Measurements from ENCODE around the gene PCDHGA7.

The PCDHGA7 gene

GRCh38 chr5:141354900-141355469 is 27.6 kb upstream of the PCDHGA7 start, which contains the start of gene PCDHGA4:
PCDHGA4 (plus strand) TSS chr5:141355021; CDS start chr5:141355108, 87 bp downstream.
- no peak within 1 kb of the TSS for H3K9ac ChIP-seq (ENCODE audit: low read length)
- no peaks in the 10 kb centered on the region for H3K4me1 ChIP-seq (ENCODE audit: control insufficient read depth, insufficient read depth, low read length)
- H3K9me3 ChIP-seq (ENCODE audit: control insufficient read depth, low read length): peaks cover 16% of the 10 kb centered on the region
- no peak within 1 kb of the TSS for H3K4me3 ChIP-seq (ENCODE audit: low read length)
- H3K27me3 ChIP-seq (ENCODE audit: control insufficient read depth, insufficient read depth, low read length): peaks cover 5% of the 10 kb centered on the region
- H3K36me3 ChIP-seq (ENCODE audit: control insufficient read depth, insufficient read depth, low read length): no peaks in the 10 kb centered on the region

DNA sequence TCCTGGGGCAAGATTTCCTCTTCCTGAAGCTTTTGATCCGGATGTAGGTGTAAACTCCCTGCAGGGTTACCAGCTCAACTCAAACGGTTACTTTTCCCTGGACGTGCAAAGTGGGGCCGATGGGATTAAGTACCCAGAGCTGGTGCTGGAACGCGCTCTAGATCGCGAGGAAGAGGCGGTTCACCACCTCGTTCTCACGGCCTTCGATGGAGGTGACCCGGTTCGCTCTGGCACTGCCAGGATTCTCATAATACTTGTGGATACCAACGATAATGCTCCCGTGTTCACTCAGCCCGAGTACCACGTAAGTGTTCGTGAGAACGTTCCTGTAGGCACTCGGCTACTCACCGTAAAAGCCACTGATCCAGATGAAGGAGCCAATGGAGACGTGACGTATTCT is 26.9 kb upstream of the PCDHGA7 start:
- Histone ChIP-seq H3K4me1 (ENCODE audit: control insufficient read depth, insufficient read depth, low read length) (no peaks in the 10 kb centered on the region), H3K27me3 (ENCODE audit: control insufficient read depth, insufficient read depth, low read length) (peaks cover 7% of the 10 kb centered on the region), H3K36me3 (ENCODE audit: control insufficient read depth, insufficient read depth, low read length) (no peaks in the 10 kb centered on the region), H3K9ac (ENCODE audit: low read length) (no peak overlapping the region), H3K4me3 (ENCODE audit: low read length) (no peak overlapping the region), H3K9me3 (ENCODE audit: control insufficient read depth, low read length) (peaks cover 16% of the 10 kb centered on the region)

GRCh38 chr5:141356133-141356532 is 26.4 kb upstream of the PCDHGA7 start:
- Histone ChIP-seq H3K9ac (ENCODE audit: low read length) (no peak overlapping the region), H3K27me3 (ENCODE audit: control insufficient read depth, insufficient read depth, low read length) (peaks cover 4% of the 10 kb centered on the region), H3K4me3 (ENCODE audit: low read length) (no peak overlapping the region), H3K36me3 (ENCODE audit: control insufficient read depth, insufficient read depth, low read length) (no peaks in the 10 kb centered on the region), H3K4me1 (ENCODE audit: control insufficient read depth, insufficient read depth, low read length) (no peaks in the 10 kb centered on the region), H3K9me3 (ENCODE audit: control insufficient read depth, low read length) (peaks cover 18% of the 10 kb centered on the region)

DNA sequence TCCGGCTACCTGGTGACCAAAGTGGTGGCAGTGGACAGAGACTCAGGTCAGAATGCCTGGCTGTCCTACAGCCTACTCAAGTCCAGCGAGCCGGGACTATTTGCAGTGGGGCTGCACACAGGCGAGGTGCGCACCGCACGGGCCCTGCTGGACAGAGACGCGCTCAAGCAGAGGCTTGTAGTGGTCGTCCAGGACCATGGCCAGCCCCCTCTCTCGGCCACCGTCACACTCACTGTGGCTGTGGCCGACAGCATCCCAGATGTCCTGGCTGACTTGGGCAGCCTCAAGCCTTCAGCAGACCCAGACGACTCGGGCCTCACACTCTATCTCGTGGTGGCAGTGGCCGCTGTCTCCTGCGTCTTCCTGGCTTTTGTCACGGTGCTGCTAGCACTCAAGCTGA is 25.6 kb upstream of the PCDHGA7 start:
- H3K9me3 ChIP-seq (ENCODE audit: control insufficient read depth, low read length): peaks cover 18% of the 10 kb centered on the region
- H3K4me1 ChIP-seq (ENCODE audit: control insufficient read depth, insufficient read depth, low read length): no peaks in the 10 kb centered on the region
- no peak overlapping the region for H3K4me3 ChIP-seq (ENCODE audit: low read length)
- no peak overlapping the region for H3K9ac ChIP-seq (ENCODE audit: low read length)
- H3K36me3 ChIP-seq (ENCODE audit: control insufficient read depth, insufficient read depth, low read length): no peaks in the 10 kb centered on the region
- peaks cover 8% of the 10 kb centered on the region for H3K27me3 ChIP-seq (ENCODE audit: control insufficient read depth, insufficient read depth, low read length)

GRCh38 chr5:141359790-141360426 is 22.6 kb upstream of the PCDHGA7 start, which contains the start of gene PCDHGB2:
PCDHGB2 (plus strand) TSS chr5:141359994; CDS start chr5:141360136, 142 bp downstream.
- Histone ChIP-seq H3K9ac (ENCODE audit: low read length) (no peak within 1 kb of the TSS), H3K9me3 (ENCODE audit: control insufficient read depth, low read length) (peaks cover 17% of the 10 kb centered on the region), H3K36me3 (ENCODE audit: control insufficient read depth, insufficient read depth, low read length) (no peaks in the 10 kb centered on the region), H3K4me1 (ENCODE audit: control insufficient read depth, insufficient read depth, low read length) (no peaks in the 10 kb centered on the region), H3K27me3 (ENCODE audit: control insufficient read depth, insufficient read depth, low read length) (peaks cover 21% of the 10 kb centered on the region), H3K4me3 (ENCODE audit: low read length) (no peak within 1 kb of the TSS)

- H3K9ac ChIP-seq (ENCODE audit: low read length): no peak overlapping the region
- H3K27me3 ChIP-seq (ENCODE audit: control insufficient read depth, insufficient read depth, low read length): peaks cover 27% of the 10 kb centered on the region
- H3K36me3 ChIP-seq (ENCODE audit: control insufficient read depth, insufficient read depth, low read length): no peaks in the 10 kb centered on the region
- H3K9me3 ChIP-seq (ENCODE audit: control insufficient read depth, low read length): peaks cover 25% of the 10 kb centered on the region
- H3K4me3 ChIP-seq (ENCODE audit: low read length): no peak overlapping the region
- H3K4me1 ChIP-seq (ENCODE audit: control insufficient read depth, insufficient read depth, low read length): no peaks in the 10 kb centered on the region
These were observed 21.9 kb upstream of the PCDHGA7 start for GRCh38 chr5:141360685-141361084.

GRCh38 chr5:141362719-141363118 is 19.8 kb upstream of the PCDHGA7 start:
- Histone ChIP-seq H3K36me3 (ENCODE audit: control insufficient read depth, insufficient read depth, low read length) (no peaks in the 10 kb centered on the region), H3K27me3 (ENCODE audit: control insufficient read depth, insufficient read depth, low read length) (peaks cover 36% of the 10 kb centered on the region), H3K4me3 (ENCODE audit: low read length) (no peak overlapping the region), H3K9me3 (ENCODE audit: control insufficient read depth, low read length) (peaks cover 27% of the 10 kb centered on the region), H3K4me1 (ENCODE audit: control insufficient read depth, insufficient read depth, low read length) (no peaks in the 10 kb centered on the region), H3K9ac (ENCODE audit: low read length) (no peak overlapping the region)

DNA sequence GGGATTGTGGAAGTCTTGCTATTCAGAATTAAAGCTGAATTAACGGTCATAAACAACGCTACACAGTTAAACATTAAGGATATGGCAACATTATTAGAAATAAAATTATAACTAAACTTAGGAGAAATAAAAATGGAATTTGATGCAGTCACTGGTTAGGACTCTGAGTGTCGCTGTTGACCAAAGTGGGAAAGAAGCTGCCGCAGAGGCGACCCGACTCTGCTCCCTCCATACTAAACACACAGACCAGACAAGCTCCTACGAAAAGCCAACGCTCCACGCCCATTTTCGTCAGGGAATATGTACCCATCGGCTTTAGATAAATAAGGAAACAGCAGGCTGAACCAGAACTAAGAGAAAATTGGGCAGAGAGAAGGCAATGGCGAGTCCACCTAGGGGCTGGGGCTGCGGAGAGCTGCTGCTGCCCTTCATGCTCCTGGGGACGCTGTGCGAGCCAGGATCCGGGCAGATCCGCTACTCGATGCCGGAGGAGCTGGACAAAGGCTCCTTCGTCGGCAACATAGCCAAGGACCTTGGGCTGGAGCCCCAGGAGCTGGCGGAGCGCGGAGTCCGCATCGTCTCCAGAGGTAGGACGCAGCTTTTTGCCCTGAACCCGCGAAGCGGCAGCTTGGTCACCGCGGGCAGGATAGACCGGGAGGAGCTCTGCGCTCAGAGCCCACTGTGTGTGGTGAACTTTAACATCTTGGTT is 18.4 kb upstream of the PCDHGA7 start, which contains the start of gene PCDHGA5:
Gene PCDHGA5, plus strand, starts transcription at position 211 of the 709 bp plus-strand sequence. Its CDS starts 169 bp downstream, at position 380.
- Histone ChIP-seq H3K9ac (ENCODE audit: low read length) (no peak within 1 kb of the TSS), H3K4me1 (ENCODE audit: control insufficient read depth, insufficient read depth, low read length) (no peaks in the 10 kb centered on the region), H3K36me3 (ENCODE audit: control insufficient read depth, insufficient read depth, low read length) (no peaks in the 10 kb centered on the region), H3K4me3 (ENCODE audit: low read length) (no peak within 1 kb of the TSS), H3K9me3 (ENCODE audit: control insufficient read depth, low read length) (peaks cover 27% of the 10 kb centered on the region), H3K27me3 (ENCODE audit: control insufficient read depth, insufficient read depth, low read length) (peaks cover 36% of the 10 kb centered on the region)

DNA sequence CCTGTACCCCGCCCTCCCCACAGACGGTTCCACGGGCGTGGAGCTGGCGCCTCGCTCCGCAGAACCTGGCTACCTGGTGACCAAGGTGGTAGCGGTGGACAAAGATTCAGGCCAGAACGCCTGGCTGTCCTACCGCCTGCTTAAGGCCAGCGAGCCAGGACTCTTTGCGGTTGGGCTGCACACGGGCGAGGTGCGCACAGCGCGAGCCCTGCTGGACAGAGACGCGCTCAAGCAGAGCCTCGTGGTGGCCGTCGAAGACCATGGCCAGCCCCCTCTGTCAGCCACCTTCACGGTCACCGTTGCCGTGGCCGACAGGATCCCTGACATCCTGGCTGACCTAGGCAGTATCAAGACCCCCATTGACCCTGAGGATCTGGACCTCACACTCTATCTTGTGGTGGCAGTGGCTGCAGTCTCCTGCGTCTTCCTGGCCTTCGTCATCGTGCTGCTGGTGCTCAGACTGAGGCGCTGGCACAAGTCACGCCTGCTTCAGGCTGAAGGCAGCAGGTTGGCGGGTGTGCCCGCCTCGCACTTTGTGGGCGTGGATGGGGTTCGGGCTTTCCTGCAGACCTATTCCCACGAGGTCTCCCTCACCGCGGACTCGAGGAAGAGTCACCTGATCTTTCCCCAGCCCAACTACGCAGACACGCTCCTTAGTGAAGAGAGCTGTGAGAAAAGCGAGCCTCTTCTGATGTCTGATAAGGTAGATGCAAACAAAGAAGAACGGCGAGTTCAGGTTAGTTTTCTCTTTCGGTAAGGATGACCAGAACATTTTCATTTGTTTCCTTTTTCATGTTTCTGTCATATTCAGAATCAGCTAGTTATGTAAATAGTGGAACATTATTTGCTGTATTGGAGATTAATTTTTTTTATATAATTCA is 16.3 kb upstream of the PCDHGA7 start:
- no peaks in the 10 kb centered on the region for H3K4me1 ChIP-seq (ENCODE audit: control insufficient read depth, insufficient read depth, low read length)
- H3K27me3 ChIP-seq (ENCODE audit: control insufficient read depth, insufficient read depth, low read length): peaks cover 44% of the 10 kb centered on the region
- H3K4me3 ChIP-seq (ENCODE audit: low read length): no peak overlapping the region
- peaks cover 26% of the 10 kb centered on the region for H3K9me3 ChIP-seq (ENCODE audit: control insufficient read depth, low read length)
- no peak overlapping the region for H3K9ac ChIP-seq (ENCODE audit: low read length)
- H3K36me3 ChIP-seq (ENCODE audit: control insufficient read depth, insufficient read depth, low read length): no peaks in the 10 kb centered on the region

GRCh38 chr5:141369994-141370848 is 12.3 kb upstream of the PCDHGA7 start, which contains the start of gene PCDHGB3:
PCDHGB3 (plus strand) TSS chr5:141370242; CDS start chr5:141370395, 153 bp downstream.
- Histone ChIP-seq H3K4me3 (ENCODE audit: low read length) (no peak within 1 kb of the TSS), H3K4me1 (ENCODE audit: control insufficient read depth, insufficient read depth, low read length) (no peaks in the 10 kb centered on the region), H3K27me3 (ENCODE audit: control insufficient read depth, insufficient read depth, low read length) (peaks cover 37% of the 10 kb centered on the region), H3K9ac (ENCODE audit: low read length) (no peak within 1 kb of the TSS), H3K36me3 (ENCODE audit: control insufficient read depth, insufficient read depth, low read length) (no peaks in the 10 kb centered on the region), H3K9me3 (ENCODE audit: control insufficient read depth, low read length) (peaks cover 25% of the 10 kb centered on the region)

Measured in mucosa of stomach (tissue), 1 donor.